Measurements from ENCODE around the gene STX11.
"Not testable (repeated sequence)": the region's sequence is repeated elsewhere in the genome, so short reads cannot be mapped to it uniquely, and the experiment has no call there.

STX11 gene

DNA sequence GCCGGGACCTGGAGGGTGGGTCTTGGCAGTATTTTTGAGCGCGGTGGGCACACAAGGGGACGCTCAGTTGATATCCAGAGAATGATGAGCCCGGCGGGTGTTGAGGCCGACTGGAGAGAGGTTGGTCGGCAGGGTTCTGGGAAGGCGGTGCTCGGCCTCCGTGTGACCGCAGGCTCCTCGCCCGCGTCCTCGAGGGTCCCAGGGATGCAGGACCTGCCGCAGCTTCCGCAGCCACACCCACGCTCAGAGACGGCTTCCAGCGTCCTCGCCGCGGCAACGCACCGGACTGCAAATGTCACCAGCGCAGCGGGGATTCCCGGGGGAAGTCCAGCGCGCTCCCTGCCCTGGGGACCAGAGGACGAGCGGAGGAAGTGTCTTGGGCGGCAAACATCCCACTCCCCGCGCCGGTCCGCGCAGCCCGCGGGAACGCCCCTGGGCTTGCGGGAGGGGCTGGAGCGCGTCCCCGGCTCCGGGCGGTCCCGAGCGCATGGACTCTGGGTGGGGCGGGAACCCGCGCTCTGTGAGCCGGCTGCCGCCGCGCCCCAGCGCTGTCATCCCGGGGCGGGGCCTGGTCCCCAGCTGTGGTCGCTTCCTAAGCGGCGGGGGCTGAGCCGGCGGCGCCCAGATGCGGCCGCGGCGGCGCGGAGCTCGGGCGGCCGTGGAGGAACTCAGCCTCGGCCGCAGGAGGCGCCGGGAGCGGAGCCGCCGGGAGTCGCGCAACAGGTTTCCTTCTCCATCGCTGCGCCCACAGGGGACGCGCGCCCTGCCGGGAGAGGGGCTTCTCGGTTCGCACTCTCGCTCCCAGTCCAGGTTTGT, at the start of gene STX11:
STX11 (plus strand) TSS at position 624 of the 816 bp plus-strand sequence. CDS start 36,111 bp downstream, outside the sequence.
- peak; percentile 59 for DNase-seq (ENCODE audit: low spot score)

DNA sequence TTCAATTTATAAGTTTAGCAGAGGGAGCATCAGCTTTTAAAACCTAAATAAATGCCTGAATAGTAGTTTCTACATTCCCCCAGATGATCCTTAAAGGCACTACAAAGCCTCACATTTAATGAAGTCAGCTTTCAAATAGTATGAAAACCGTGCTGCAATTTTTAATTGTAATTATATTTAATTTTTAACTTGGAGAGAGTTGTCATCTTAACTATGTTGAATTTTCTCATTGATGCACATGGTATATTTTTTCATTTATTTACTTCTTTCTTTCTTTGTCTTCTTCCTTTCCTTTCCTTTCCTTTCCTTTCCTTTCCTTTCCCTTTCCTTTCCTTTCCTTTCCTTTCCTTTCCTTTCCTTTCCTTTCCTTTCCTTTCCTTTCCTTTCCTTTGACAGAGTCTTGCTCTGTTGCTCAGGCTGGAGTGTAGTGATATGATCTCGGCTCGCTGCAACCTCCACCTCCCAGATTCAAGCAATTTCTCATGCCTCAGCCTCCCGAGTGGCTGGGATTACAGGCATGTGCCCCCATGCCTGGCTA, 47.2 kb upstream of the STX11 start:
- no peak for DNase-seq (ENCODE audit: low spot score)

DNA sequence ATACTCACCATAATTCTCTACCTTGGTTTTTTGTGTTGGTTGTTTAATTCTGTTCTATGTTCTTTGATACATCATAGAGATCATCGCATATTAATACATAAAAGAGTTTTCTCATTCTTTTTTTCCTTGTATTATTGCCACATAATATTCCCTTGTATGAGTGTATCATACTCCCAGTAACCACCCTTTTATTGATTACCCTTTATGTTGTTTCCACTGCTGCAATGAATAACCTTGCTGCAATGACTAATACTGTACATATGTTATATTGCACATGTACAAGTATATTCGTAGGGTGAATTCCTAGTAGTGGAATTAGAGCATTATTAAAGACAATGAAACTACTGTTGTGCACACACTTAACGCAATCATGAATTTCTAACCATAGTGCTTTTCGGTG, 45.8 kb upstream of the STX11 start:
- DNase-seq (ENCODE audit: low spot score) = no peak

- peak; percentile 53 for DNase-seq (ENCODE audit: low spot score)
Measured at GRCh38 chr6:144104898-144105487, 45.3 kb upstream of the STX11 start.

GRCh38 chr6:144106206-144106605, 44.1 kb upstream of the STX11 start:
- DNase-seq (ENCODE audit: low spot score) = no peak

GRCh38 chr6:144110210-144110609, 40.1 kb upstream of the STX11 start:
- DNase-seq (ENCODE audit: low spot score) = no peak

- DNase-seq (ENCODE audit: low spot score) = no peak
Measured at GRCh38 chr6:144113366-144113765, 37.0 kb upstream of the STX11 start.

DNA sequence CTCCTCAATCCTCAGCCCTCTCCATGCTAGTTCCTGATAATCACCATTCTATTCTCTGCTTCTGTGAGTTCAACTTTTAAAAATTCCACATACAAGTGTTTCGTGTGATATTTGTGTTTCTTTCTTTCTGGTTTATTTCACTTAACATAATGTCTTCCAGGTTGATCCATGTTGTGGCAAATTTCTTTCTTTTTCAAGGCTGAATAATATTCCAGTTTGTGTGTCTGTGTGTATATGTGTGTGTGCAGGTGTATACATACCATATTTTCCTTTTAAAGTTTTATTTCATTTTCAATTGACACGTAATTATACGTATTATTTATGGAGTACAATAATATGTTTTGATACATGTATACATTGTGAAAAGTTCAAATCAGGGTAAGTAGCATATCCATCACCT, 35.1 kb upstream of the STX11 start:
- DNase-seq (ENCODE audit: low spot score) = no peak

GRCh38 chr6:144119376-144119775, 30.9 kb upstream of the STX11 start:
- no peak for DNase-seq (ENCODE audit: low spot score)

GRCh38 chr6:144122861-144123260, 27.5 kb upstream of the STX11 start:
- no peak for DNase-seq (ENCODE audit: low spot score)

GRCh38 chr6:144123421-144123820, 26.9 kb upstream of the STX11 start:
- DNase-seq (ENCODE audit: low spot score) = no peak

GRCh38 chr6:144123836-144124235, 26.5 kb upstream of the STX11 start:
- DNase-seq (ENCODE audit: low spot score) = no peak

GRCh38 chr6:144127097-144127496, 23.2 kb upstream of the STX11 start:
- DNase-seq (ENCODE audit: low spot score) = no peak

DNA sequence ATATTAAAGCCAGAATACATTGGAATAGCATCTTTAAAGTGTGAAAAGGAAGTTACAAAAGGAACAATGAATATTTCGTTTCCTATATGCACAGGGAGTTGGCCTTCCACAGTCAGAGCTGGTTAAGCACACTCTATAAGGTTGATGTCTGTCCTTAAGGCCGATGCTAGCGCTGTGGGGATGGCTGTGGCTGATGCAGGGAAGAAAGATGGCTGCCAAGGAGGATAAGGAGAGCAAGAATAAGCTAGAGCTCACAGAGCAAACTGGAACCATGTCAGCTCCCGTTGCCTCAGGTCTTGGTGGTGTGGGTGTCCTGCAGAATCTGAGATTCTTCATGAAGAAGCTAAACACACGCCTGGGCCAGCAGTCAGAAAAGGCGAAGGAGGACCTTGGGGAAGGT, 20.8 kb upstream of the STX11 start:
- DNase-seq (ENCODE audit: low spot score) = no peak

- no peak for DNase-seq (ENCODE audit: low spot score)
Measured at GRCh38 chr6:144131248-144131709, 19.0 kb upstream of the STX11 start.

DNA sequence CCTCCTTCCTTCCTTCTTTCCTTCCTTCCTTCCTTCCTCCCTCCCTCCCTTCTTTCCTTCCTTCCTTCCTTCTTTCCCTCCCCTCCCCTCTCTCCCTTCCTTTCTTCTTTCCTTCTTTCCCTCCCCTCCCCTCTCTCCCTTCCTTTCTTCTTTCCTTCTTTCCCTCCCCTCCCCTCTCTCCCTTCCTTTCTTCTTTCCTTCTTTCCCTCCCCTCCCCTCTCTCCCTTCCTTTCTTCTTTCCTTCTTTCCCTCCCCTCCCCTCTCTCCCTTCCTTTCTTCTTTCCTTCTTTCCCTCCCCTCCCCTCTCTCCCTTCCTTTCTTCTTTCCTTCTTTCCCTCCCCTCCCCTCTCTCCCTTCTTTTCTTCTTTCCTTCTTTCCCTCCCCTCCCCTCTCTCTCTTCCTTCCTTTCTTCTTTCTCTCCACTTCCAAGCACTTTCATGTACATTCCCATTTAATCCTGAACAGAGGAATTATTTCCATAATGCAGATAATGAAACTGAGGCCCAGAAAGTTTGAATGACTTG, 18.1 kb upstream of the STX11 start:
- DNase-seq (ENCODE audit: low spot score) = not testable (repeated sequence)

DNA sequence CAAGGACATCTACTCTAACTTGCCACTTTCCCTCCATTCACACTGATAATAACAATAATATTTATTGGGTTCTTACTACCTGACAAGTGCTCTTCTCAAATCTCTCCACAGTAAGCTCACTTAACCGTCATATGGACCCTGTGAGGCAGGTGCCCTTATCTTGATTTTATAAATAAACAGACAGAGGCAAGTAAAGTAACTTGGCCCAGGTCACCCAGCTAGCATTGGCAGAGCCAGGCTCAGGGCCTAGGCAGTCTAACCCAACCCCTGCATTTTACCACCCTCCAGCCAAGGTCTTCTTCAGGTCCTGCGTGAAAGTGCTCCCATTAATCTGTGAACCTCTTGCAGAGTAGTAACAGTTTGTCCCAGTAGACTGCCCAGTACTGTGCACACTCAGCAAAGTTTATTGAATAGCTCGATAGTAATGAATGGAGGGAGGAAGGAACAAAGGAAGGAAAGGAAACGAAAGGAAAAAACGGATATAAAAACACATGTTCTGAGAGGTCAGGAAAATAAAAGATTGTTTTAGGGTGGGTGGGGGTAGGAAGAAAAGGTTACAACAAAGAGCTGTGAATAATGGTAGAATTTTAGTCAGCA, 17.0 kb upstream of the STX11 start:
- no peak for DNase-seq (ENCODE audit: low spot score)

DNA sequence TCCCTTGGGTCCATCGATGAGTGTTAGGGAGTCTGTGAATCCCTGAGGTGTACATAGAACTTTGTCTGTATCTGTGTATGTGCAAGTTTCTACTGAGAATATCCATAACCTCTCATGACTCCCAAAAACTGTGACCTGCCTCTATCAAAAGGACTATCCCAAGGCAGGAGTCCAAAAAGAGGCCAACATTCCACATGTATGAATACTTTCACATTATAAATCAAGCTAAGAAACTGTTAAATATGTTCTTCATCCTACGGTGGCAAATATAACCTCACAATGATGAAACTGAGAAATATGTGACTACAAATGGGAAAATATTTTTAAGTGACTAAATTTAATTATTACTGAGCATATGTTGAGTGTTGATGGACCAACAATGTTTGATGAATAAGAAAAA, 16.1 kb upstream of the STX11 start:
- DNase-seq (ENCODE audit: low spot score) = no peak

GRCh38 chr6:144134737-144135136, 15.6 kb upstream of the STX11 start:
- DNase-seq (ENCODE audit: low spot score) = no peak

DNA sequence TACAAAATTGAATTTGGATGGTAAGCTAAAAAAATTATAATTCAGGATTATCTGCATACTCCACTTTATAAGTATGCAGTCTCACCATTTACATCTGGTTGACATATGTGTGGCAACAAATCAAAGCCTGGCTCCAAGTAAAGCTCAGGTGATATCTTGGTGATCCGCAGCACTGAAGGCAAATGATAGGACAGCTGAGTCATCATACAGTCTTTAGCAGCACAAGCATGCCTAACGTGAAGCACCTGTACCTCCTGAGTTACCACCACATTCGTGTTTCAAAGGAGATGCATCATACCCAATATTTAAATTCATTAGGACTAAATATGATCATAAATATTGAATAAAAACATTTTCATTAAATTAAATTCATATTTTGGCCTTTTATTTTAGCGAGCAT, 11.8 kb upstream of the STX11 start:
- no peak for DNase-seq (ENCODE audit: low spot score)

GRCh38 chr6:144139817-144140216, 10.5 kb upstream of the STX11 start:
- DNase-seq (ENCODE audit: low spot score) = no peak

DNA sequence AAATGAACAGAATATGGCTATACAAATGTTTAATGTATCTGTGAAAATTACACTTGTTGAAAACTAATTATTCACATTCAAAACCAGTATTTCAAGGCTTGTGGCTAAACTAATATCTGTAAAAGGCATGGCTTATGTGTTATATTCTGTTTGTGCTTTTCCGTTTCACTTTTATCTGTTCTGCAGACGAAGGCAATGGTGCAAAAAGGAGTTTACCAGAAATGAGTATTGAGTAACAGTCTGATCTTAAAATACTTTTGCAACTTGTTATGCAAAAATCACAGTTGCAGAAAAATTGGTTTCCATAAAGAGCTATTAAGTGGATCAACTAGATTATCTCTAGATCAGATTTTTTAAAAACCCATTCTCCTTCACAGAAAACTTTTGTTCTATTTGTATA, 9.4 kb upstream of the STX11 start:
- no peak for DNase-seq (ENCODE audit: low spot score)

- no peak for DNase-seq (ENCODE audit: low spot score)
Measured at GRCh38 chr6:144141470-144141869, 8.8 kb upstream of the STX11 start.

Measured in SW480 (cell line).